GM19099 (cell line): Measurements from ENCODE around the gene ZNF366.

Experiments used
- POLR2A ChIP-seq: IDR thresholded peaks from 3 replicates; pipeline ENCODE4 v1.6.1; 2011; ENCODE audit warnings: low read depth; ENCODE audit not compliant: insufficient read length; ENCODE audit errors: extremely low read depth

Gene ZNF366

DNA sequence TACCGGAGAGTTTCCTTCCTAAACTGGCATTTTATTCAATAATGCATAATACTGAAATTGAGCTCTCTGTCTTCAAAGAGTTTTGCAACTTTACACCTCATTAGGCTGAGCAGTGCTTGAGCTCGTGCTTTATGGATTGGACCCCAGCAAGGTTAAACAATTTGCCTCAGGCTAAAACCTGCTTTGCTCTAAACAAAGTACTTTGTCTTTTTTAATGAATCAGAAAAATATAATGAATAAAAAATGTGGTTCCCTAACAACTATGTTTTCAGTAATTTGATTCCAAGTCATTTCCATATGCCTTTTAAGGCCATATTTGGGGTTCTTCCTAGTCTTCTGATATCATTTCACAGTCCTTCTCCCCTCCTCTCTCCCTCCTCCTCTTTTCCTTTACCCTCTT, 20.0 kb downstream of the ZNF366 start:
- no peak for TF ChIP-seq POLR2A

DNA sequence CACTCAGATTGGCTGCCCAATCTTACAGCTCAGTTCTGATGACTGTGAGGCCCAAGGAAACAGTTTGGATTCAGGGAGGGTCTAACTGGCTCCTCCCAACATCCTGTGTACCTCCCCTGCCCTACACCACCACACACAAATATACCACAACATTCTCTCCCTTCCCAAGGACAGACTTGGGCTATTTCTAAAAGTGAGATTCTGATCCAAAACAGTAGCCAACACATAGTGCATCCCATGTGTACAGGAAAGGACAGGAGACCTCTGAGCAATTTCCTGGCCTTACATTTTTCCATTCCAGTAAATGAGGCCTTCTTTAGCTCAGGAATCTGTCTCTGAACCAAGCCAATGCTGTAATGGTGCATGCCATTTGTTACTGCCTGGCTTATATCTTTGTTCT, 20.8 kb downstream of the ZNF366 start:
- no peak for TF ChIP-seq POLR2A

- no peak for TF ChIP-seq POLR2A
Observed at GRCh38 chr5:72485430-72485974, 21.7 kb downstream of the ZNF366 start.

DNA sequence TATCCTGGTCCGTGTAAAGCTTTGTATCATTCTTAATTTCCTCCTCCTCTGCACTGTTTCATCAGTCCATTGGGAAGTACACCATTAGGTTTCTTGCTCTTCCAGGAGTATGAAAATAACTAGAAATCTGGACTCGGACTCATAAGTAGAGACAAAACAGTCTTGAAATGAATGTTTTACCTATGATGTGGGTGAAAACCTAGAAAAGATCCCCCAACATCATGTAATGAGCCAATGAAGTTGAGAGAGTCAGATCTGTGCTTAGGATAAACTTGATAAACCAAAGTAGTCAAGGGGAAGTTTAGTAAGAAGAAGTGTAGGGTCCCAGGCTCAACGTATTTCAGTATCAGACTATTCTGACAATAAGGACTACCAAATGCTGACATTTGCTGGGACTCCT, 25.2 kb downstream of the ZNF366 start:
- TF ChIP-seq POLR2A, result no peak

DNA sequence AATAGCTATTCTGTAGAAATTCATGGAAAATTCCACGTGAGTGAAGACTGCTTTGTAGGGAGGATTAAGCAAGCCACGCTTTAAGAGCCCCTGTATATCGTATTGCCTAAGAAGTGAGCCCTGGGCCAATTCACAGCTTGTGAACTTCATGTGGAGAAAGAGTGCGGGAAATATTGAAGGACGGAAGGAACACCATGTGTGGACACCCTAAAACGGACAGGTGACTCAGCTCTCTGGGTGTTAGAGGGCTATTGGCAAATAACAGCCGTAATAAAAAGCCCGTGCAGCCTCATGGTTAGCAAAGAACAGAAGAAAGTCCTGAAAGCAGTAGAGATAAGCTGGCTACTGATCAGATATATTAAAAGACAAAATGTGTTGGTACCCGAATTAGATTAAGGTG, 26.4 kb downstream of the ZNF366 start:
- TF ChIP-seq POLR2A, result no peak

DNA sequence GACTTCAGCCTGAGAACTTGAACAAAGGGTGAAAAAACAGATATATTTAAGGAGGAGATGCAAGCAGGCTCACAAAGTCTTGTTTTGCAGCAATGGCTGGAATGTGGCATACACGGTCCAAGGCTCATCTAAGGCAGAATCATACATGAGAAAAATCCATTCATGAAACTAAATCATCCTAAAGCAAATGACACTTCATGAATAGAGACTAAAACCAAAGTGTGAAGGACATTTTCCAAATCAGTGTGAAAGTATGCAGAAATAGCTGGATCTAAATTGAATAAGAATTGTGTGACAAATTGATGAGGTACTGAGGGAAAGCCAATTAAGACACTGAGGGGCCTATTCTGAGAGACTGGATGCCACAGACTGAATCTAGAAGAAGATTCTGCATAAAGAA, 27.3 kb downstream of the ZNF366 start:
- no peak for TF ChIP-seq POLR2A

DNA sequence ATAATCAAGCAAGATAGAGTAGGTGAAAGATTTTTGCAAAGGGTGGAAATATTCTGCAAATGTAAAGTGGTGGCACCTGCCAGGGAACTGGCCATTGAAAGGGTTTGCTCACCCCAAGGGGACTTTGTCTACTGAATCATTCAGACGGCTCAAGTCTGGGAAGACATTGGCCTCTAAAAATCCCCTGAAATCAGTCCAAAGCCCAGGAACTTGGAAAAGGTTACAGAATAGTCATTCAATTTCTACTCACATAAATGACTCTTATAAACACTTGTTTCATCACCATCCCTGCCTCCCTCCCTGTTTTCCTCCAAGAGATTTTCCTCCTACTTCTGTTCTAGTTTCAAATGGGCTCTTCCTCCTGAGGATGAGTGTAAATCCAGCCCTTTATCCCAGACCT, 28.5 kb downstream of the ZNF366 start:
- no peak for TF ChIP-seq POLR2A

- no peak for TF ChIP-seq POLR2A
Observed at GRCh38 chr5:72478276-72478675, 28.9 kb downstream of the ZNF366 start.

DNA sequence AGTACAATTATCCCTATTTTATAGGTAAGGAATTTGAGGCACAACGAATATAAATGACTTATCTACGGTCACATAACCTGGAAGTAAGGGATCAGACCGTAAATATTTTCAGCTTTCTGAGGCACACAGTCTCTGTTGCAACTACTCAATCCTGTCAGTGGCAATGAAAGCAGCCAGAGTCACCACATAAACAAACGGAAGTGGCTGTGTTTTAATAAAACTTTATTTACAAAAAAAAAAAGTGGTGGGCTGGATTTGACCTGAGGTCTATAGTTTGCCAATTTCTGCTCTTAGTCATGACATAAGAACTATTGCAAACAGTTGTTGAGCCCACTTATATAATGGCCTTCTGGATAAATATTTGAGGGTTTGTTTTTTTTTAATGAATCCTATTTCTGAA, 29.6 kb downstream of the ZNF366 start:
- TF ChIP-seq POLR2A, result no peak

DNA sequence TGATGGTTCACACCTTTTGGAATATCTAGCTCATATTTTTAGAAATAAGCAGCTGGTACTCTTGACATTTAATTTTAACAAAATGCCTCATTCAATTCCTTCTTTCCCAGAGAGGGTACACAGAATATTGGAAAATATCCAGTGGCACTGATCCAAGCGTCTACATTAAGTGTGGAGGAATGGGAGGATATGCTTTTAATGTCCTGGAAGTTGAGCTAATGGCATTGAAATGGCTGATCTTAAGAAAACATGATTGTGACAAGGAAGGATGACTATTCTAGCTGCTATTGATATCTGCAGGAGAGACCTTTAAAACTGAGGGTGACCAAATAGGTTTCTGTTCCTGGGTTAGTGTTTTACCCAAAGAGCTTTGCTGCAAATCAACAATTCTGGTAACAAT, 30.0 kb downstream of the ZNF366 start:
- TF ChIP-seq POLR2A, result no peak

- no peak for TF ChIP-seq POLR2A
Observed at GRCh38 chr5:72476721-72477120, 30.5 kb downstream of the ZNF366 start.

GRCh38 chr5:72476275-72476674, 30.9 kb downstream of the ZNF366 start:
- no peak for TF ChIP-seq POLR2A

DNA sequence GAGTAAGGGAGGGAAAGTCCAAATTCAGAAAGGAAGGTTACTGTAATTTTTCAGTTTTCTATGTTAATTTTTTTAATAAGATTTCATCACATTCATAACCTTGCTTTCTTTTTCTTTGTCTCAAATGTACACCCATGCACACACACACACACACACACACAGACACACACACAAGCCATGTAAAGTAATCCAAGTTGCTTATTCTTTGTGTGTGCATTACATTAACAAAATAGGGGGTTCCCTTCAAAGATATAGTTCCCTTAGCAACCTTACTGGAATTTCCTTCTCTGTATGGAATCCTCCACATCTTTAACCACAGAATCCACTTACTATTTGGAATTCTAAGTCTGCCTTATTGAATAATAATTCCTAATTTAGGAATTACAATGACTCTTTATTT, 32.7 kb downstream of the ZNF366 start:
- TF ChIP-seq POLR2A, result no peak

GRCh38 chr5:72474046-72474500, 33.1 kb downstream of the ZNF366 start:
- TF ChIP-seq POLR2A, result no peak

GRCh38 chr5:72472666-72473422, 34.4 kb downstream of the ZNF366 start:
- TF ChIP-seq POLR2A, result no peak

GRCh38 chr5:72472031-72472430, 35.2 kb downstream of the ZNF366 start:
- no peak for TF ChIP-seq POLR2A

GRCh38 chr5:72470826-72471225, 36.4 kb downstream of the ZNF366 start:
- no peak for TF ChIP-seq POLR2A
